Osteoblast (primary cell): ENCODE results near the gene TEKTIP1. TPM values are rescaled to one million over a fixed set of nuclear protein-coding genes. Genes with fewer than 3 reads are reported as not detected.
A peak's percentile ranks its signal among the peaks of the same experiment; 100 is the strongest.

ENCODE experiments used
- DNase-seq: peaks from one replicate; pipeline ENCODE4 v3.0.0; 2011; ENCODE audit warnings: low spot score, mixed read lengths; ENCODE audit not compliant: insufficient read length; ENCODE audit errors: missing footprints
- H2AFZ ChIP-seq: 2 replicates; pipeline ENCODE4 v1.6.0; 2011; ENCODE audit warnings: mild to moderate bottlenecking, low read length
- H3K27ac ChIP-seq: 2 replicates; pipeline ENCODE4 v1.5.1; 2011; ENCODE audit warnings: mild to moderate bottlenecking, low read depth, low read length, moderate library complexity
- H3K27me3 ChIP-seq: 2 replicates; pipeline ENCODE4 v1.6.0; 2012; ENCODE audit warnings: mild to moderate bottlenecking, control low read depth, inconsistent platforms, low read length, moderate library complexity; ENCODE audit not compliant: insufficient read depth
- H3K36me3 ChIP-seq: 2 replicates; pipeline ENCODE4 v1.5.1; 2011; ENCODE audit warnings: mild to moderate bottlenecking, low read length, control low read depth, moderate library complexity; ENCODE audit not compliant: insufficient read depth
- H3K4me1 ChIP-seq: 2 replicates; pipeline ENCODE4 v1.5.1; 2011; ENCODE audit warnings: mild to moderate bottlenecking, low read length, control low read depth, moderate library complexity; ENCODE audit not compliant: insufficient read depth
- H3K4me2 ChIP-seq: 2 replicates; pipeline ENCODE4 v1.6.0; 2011; ENCODE audit warnings: mild to moderate bottlenecking, low read length; ENCODE audit not compliant: insufficient read depth
- H3K4me3 ChIP-seq: fragments of 200-600 bp; sonication (generic); 3 replicates; pipeline ENCODE4 v1.5.1; 2012; ENCODE audit warnings: mild to moderate bottlenecking, low read length, inconsistent platforms; ENCODE audit not compliant: insufficient read depth
- H3K79me2 ChIP-seq: 2 replicates; pipeline ENCODE4 v1.6.0; 2012; ENCODE audit warnings: mild to moderate bottlenecking, low read length, control low read depth, inconsistent platforms; ENCODE audit not compliant: insufficient read depth
- H3K9me3 ChIP-seq: 2 replicates; pipeline ENCODE4 v1.5.1; 2011; ENCODE audit warnings: low read depth, low read length, control low read depth
- H4K20me1 ChIP-seq: 2 replicates; pipeline ENCODE4 v1.6.0; 2012; ENCODE audit warnings: mild to moderate bottlenecking, low read length, control low read depth; ENCODE audit not compliant: insufficient read depth
- CTCF ChIP-seq: IDR thresholded peaks from 2 replicates; pipeline ENCODE4 v1.5.1; 2011; ENCODE audit warnings: mild to moderate bottlenecking, low read depth, low read length, moderate library complexity; ENCODE audit errors: extremely low read depth
- total RNA-seq: library from RNA; depleted of rRNA; stranded (reverse); fragments of >200 nt; gene quantifications from 2 replicates; pipeline ENCODE4 v1.2.3, GENCODE V29; 2012

TEKTIP1 gene
- total RNA-seq, 1 donor, result not detected

GRCh38 chr19:3543150-3544057 lies 4.4 kb downstream of the TEKTIP1 start:
- no peaks in the 10 kb centered on the region for H3K9me3 ChIP-seq
- peaks cover 16% of the 10 kb centered on the region for H3K36me3 ChIP-seq
- H2AFZ ChIP-seq, result no peak overlapping the region
- H4K20me1 ChIP-seq, result peaks cover 17% of the 10 kb centered on the region
- DNase-seq, result peak; percentile 87
- no peaks in the 10 kb centered on the region for H3K27me3 ChIP-seq
- no peaks in the 10 kb centered on the region for H3K4me1 ChIP-seq
- no peak overlapping the region for H3K4me2 ChIP-seq
- TF ChIP-seq CTCF, result no peak
- H3K4me3 ChIP-seq, result no peak overlapping the region
- H3K79me2 ChIP-seq, result peaks cover 4% of the 10 kb centered on the region
- no peak overlapping the region for H3K27ac ChIP-seq

- Histone ChIP-seq H2AFZ (no peak overlapping the region), H3K4me3 (no peak overlapping the region), H3K27ac (no peak overlapping the region), H3K4me1 (no peaks in the 10 kb centered on the region), H3K4me2 (no peak overlapping the region), H4K20me1 (peaks cover 17% of the 10 kb centered on the region), H3K27me3 (no peaks in the 10 kb centered on the region), H3K36me3 (peaks cover 16% of the 10 kb centered on the region), H3K9me3 (no peaks in the 10 kb centered on the region), H3K79me2 (peaks cover 8% of the 10 kb centered on the region)
- TF ChIP-seq CTCF, result no peak
- no peak for DNase-seq
Measured at GRCh38 chr19:3544058-3544376, 5.0 kb downstream of the TEKTIP1 start.

- no peak overlapping the region for H3K4me3 ChIP-seq
- H3K4me2 ChIP-seq, result no peak overlapping the region
- H3K27ac ChIP-seq, result no peak overlapping the region
- peaks cover 12% of the 10 kb centered on the region for H3K36me3 ChIP-seq
- no peak overlapping the region for H2AFZ ChIP-seq
- TF ChIP-seq CTCF, result peak; percentile 85
- no peaks in the 10 kb centered on the region for H3K4me1 ChIP-seq
- no peaks in the 10 kb centered on the region for H3K27me3 ChIP-seq
- no peaks in the 10 kb centered on the region for H3K9me3 ChIP-seq
- peak; percentile 99 for DNase-seq
- peaks cover 8% of the 10 kb centered on the region for H3K79me2 ChIP-seq
- peaks cover 13% of the 10 kb centered on the region for H4K20me1 ChIP-seq
Measured at GRCh38 chr19:3544742-3545668, 6.0 kb downstream of the TEKTIP1 start.

GRCh38 chr19:3545669-3546034 lies 6.7 kb downstream of the TEKTIP1 start:
- H2AFZ ChIP-seq, result no peak overlapping the region
- peak; percentile 76 for DNase-seq
- peaks cover 8% of the 10 kb centered on the region for H3K79me2 ChIP-seq
- no peaks in the 10 kb centered on the region for H3K27me3 ChIP-seq
- peaks cover 13% of the 10 kb centered on the region for H4K20me1 ChIP-seq
- no peak overlapping the region for H3K4me2 ChIP-seq
- TF ChIP-seq CTCF, result no peak
- H3K9me3 ChIP-seq, result no peaks in the 10 kb centered on the region
- no peak overlapping the region for H3K27ac ChIP-seq
- no peaks in the 10 kb centered on the region for H3K4me1 ChIP-seq
- no peak overlapping the region for H3K4me3 ChIP-seq
- H3K36me3 ChIP-seq, result peaks cover 12% of the 10 kb centered on the region
